CD14-positive monocyte (primary cell): ENCODE data around the gene GNAS. TPM values are rescaled to one million over a fixed set of nuclear protein-coding genes. Genes with fewer than 3 reads are reported as not detected.

Source experiments
- DNase-seq, 3 donors: peaks; one replicate each; pipeline ENCODE4 v3.0.0-alpha.2; 2011 to 2022
- H2AFZ ChIP-seq: 2 replicates; pipeline ENCODE4 v1.6.0; 2012; ENCODE audit warnings: mild to moderate bottlenecking, low read depth, low read length, inconsistent platforms; ENCODE audit not compliant: insufficient read depth, poor library complexity, severe bottlenecking
- H3K27ac ChIP-seq, 2 donors: 1 replicate in 1 of 2; 2 replicates in 1 of 2; pipeline ENCODE4 v1.5.1; 2012 to 2013; ENCODE audit warnings: low read length in 2 of 2, control low read depth in 1 of 2, inconsistent platforms in 1 of 2, low read depth in 1 of 2, mild to moderate bottlenecking in 1 of 2
- H3K27me3 ChIP-seq, 2 donors: one replicate each; pipeline versions ENCODE4 v1.6.0 to v1.6.1; 2011 to 2013; ENCODE audit warnings: low read length in 2 of 2; ENCODE audit not compliant: control insufficient read depth in 2 of 2, insufficient read depth in 2 of 2
- H3K36me3 ChIP-seq, 2 donors: replicated peaks in 1 of 2; 1 replicate in 1 of 2; 2 replicates in 1 of 2; pipeline versions ENCODE4 v1.5.1 to v1.6.1; 2012 to 2013; ENCODE audit warnings: low read length in 2 of 2, control low read depth in 1 of 2, inconsistent platforms in 1 of 2, mild to moderate bottlenecking in 1 of 2; ENCODE audit not compliant: insufficient read depth in 2 of 2, control insufficient read depth in 1 of 2
- H3K4me1 ChIP-seq, 2 donors: 1 replicate in 1 of 2; 2 replicates in 1 of 2; pipeline versions ENCODE4 v1.5.1 to v1.6.1; 2012 to 2013; ENCODE audit warnings: low read length in 2 of 2, control low read depth in 1 of 2, inconsistent platforms in 1 of 2, mild to moderate bottlenecking in 1 of 2, moderate library complexity in 1 of 2; ENCODE audit not compliant: insufficient read depth in 2 of 2, control insufficient read depth in 1 of 2
- H3K4me2 ChIP-seq: replicated peaks from 2 replicates; pipeline ENCODE3; 2012; ENCODE audit warnings: low read length, moderate library complexity, mild to moderate bottlenecking; ENCODE audit not compliant: poor library complexity, severe bottlenecking; ENCODE audit errors: extremely low read depth
- H3K4me3 ChIP-seq, 3 experiments: fragments of 200-600 bp in 1 of 3; sonication (generic) in 1 of 3; replicated peaks in 1 of 3; 1 replicate in 2 of 3; 2 replicates in 1 of 3; pipeline ENCODE4 v1.5.1; 2011 to 2013; ENCODE audit warnings: low read length in 3 of 3, mild to moderate bottlenecking in 3 of 3, control low read depth in 2 of 3, low read depth in 2 of 3, inconsistent platforms in 1 of 3, moderate library complexity in 1 of 3
- H3K79me2 ChIP-seq: 2 replicates; pipeline ENCODE4 v1.6.0; 2012; ENCODE audit warnings: mild to moderate bottlenecking, control low read depth, inconsistent platforms, low read length, moderate library complexity; ENCODE audit not compliant: insufficient read depth
- H3K9ac ChIP-seq: 2 replicates; pipeline ENCODE4 v1.6.0; 2017; ENCODE audit warnings: low read length, mild to moderate bottlenecking; ENCODE audit not compliant: insufficient read depth, poor library complexity, severe bottlenecking
- H3K9me3 ChIP-seq, 2 donors: replicated peaks in 1 of 2; 1 replicate in 1 of 2; 2 replicates in 1 of 2; pipeline versions ENCODE4 v1.5.1 to v1.6.1; 2012 to 2013; ENCODE audit warnings: low read length in 2 of 2, control low read depth in 1 of 2; ENCODE audit not compliant: control insufficient read depth in 1 of 2, insufficient read depth in 1 of 2
- H4K20me1 ChIP-seq: 2 replicates; pipeline ENCODE4 v1.6.0; 2012; ENCODE audit warnings: mild to moderate bottlenecking, low read length, control low read depth, moderate library complexity; ENCODE audit not compliant: insufficient read depth
- H3K27ac Mint-ChIP-seq, 7 donors: one replicate each; pipeline ENCODE4 v1.8.0; 2020; ENCODE audit warnings: mild to moderate bottlenecking in 7 of 7, mixed read lengths in 7 of 7, moderate library complexity in 6 of 7, inconsistent platforms in 2 of 7
- H3K27me3 Mint-ChIP-seq, 3 donors: one replicate each; pipeline ENCODE4 v1.8.0; 2021 to 2022; ENCODE audit warnings: low read depth in 3 of 3, mild to moderate bottlenecking in 3 of 3, mixed read lengths in 3 of 3, moderate library complexity in 3 of 3, inconsistent platforms in 1 of 3
- H3K36me3 Mint-ChIP-seq, 2 donors: one replicate each; pipeline ENCODE4 v1.8.0; 2020; ENCODE audit warnings: mixed read lengths in 2 of 2, inconsistent platforms in 1 of 2, mild to moderate bottlenecking in 1 of 2
- H3K4me1 Mint-ChIP-seq: one replicate; pipeline ENCODE4 v1.8.0; 2020; ENCODE audit warnings: mild to moderate bottlenecking, mixed read lengths
- H3K4me3 Mint-ChIP-seq, 2 donors: one replicate each; pipeline ENCODE4 v1.8.0; 2020; ENCODE audit warnings: mild to moderate bottlenecking in 2 of 2, mixed read lengths in 2 of 2, moderate library complexity in 1 of 2
- H3K9me3 Mint-ChIP-seq, 7 donors: one replicate each; pipeline ENCODE4 v1.8.0; 2020 to 2022; ENCODE audit warnings: mixed read lengths in 7 of 7, mild to moderate bottlenecking in 6 of 7, moderate library complexity in 6 of 7, inconsistent platforms in 2 of 7
- CTCF ChIP-seq: fragments of 200-600 bp; IDR thresholded peaks from one replicate; pipeline ENCODE4 v1.8.0; 2022; ENCODE audit warnings: antibody characterized with exemption, mild to moderate bottlenecking
- WGBS: methylation state at CpG from one replicate; pipeline ENCODE4 v1.1.5; 2013; ENCODE audit warnings: missing lambda C conversion rate; ENCODE audit not compliant: insufficient coverage; 5-methylcytosine and 5-hydroxymethylcytosine counted together
- intact Hi-C, 2 donors: fragments of 100-400 bp; cut with micrococcal nuclease; formaldehyde crosslinking; loops; one replicate each; pipeline versions ENCODE4 v1.15.0 to v1.15.1; 2023
- polyA plus RNA-seq, 3 donors: library from polyadenylated mRNA; depleted of rRNA in 1 of 3; unstranded in 2 of 3; stranded (reverse) in 1 of 3; fragments of 300-500 nt in 2 of 3; fragments of >200 nt in 1 of 3; fragmentation: Illumina TruSeq in 2 of 3; gene quantifications; 1 replicate in 2 of 3; 2 replicates in 1 of 3; pipeline ENCODE4 v1.2.3, GENCODE V29; 2012 to 2021

The GNAS gene
- polyA plus RNA-seq, 3 donors, result 109 to 1,105 (median 124) TPM

DNA sequence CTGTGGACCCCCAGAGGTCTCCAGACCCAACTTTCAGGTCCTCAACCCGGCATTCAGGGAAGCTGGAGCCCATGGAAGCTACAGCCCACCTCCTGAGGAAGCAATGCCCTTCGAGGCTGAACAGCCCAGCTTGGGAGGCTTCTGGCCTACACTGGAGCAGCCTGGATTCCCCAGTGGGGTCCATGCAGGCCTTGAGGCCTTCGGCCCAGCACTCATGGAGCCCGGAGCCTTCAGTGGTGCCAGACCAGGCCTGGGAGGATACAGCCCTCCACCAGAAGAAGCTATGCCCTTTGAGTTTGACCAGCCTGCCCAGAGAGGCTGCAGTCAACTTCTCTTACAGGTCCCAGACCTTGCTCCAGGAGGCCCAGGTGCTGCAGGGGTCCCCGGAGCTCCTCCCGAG lies 950 bp downstream of the GNAS start:
- H3K4me1 ChIP-seq, result no peaks in the 10 kb centered on the region

DNA sequence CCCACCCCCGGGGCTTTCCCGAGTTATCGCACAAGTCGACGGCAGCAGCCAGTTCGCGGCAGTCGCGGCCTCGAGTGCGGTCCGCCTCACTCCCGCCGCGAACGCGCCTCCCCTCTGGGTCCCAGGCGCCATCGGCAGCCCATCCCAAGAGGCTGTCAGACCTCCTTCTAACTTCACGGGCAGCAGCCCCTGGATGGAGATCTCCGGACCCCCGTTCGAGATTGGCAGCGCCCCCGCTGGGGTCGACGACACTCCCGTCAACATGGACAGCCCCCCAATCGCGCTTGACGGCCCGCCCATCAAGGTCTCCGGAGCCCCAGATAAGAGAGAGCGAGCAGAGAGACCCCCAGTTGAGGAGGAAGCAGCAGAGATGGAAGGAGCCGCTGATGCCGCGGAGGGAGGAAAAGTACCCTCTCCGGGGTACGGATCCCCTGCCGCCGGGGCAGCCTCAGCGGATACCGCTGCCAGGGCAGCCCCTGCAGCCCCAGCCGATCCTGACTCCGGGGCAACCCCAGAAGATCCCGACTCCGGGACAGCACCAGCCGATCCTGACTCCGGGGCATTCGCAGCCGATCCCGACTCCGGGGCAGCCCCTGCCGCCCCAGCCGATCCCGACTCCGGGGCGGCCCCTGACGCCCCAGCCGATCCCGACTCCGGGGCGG lies 1.6 kb downstream of the GNAS start:
- Histone ChIP-seq H3K36me3 (no peaks in the 10 kb centered on the region), H4K20me1 (no peaks in the 10 kb centered on the region), H3K4me2 (no peak overlapping the region), H2AFZ (no peak overlapping the region), H3K9ac (no peak overlapping the region), H3K79me2 (no peaks in the 10 kb centered on the region), H3K4me3 (no peak overlapping the region), H3K4me1 (no peaks in the 10 kb centered on the region), H3K27me3 (peaks cover 36 to 97% of the 10 kb centered on the region in 2 donors), H3K9me3 (peaks cover 47 to 49% of the 10 kb centered on the region in 2 donors), H3K27ac (no peak overlapping the region)
- WGBS, result 31% methylated on average over 62 of the region's 63 CpGs
- DNase-seq, result no peak
- H3K27ac Mint-ChIP-seq, result no peak overlapping the region
- H3K4me1 Mint-ChIP-seq, result peaks cover 11% of the 10 kb centered on the region
- H3K36me3 Mint-ChIP-seq, result peaks cover 0 to 4% of the 10 kb centered on the region in 2 donors
- no peak for TF ChIP-seq CTCF
- peak overlapping the region in 1 of 2 donors; percentile 71 for H3K4me3 Mint-ChIP-seq
- peaks cover 87 to 99% (median 94%) of the 10 kb centered on the region in 3 donors for H3K27me3 Mint-ChIP-seq
- H3K9me3 Mint-ChIP-seq, result peaks cover 10 to 47% (median 30%) of the 10 kb centered on the region in 7 donors
- intact Hi-C loops, result loop anchor here in 1 of 2 donors (10.0 kb wide), 1 partner anchor 209 kb away; no protein-coding TSS in a partner anchor

More for the DNA sequence above, 950 bp downstream of the GNAS start:
- H4K20me1 ChIP-seq, result no peaks in the 10 kb centered on the region
- H3K79me2 ChIP-seq, result no peaks in the 10 kb centered on the region
- H3K4me3 Mint-ChIP-seq, result no peak overlapping the region
- H3K36me3 ChIP-seq, result no peaks in the 10 kb centered on the region
- peaks cover 88 to 99% (median 94%) of the 10 kb centered on the region in 3 donors for H3K27me3 Mint-ChIP-seq
- no peak overlapping the region for H2AFZ ChIP-seq
- peaks cover 10 to 47% (median 30%) of the 10 kb centered on the region in 7 donors for H3K9me3 Mint-ChIP-seq
- no peak overlapping the region for H3K4me2 ChIP-seq
- no peak for TF ChIP-seq CTCF
- peaks cover 47 to 49% of the 10 kb centered on the region in 2 donors for H3K9me3 ChIP-seq
- peaks cover 33 to 97% of the 10 kb centered on the region in 2 donors for H3K27me3 ChIP-seq
- intact Hi-C loops, result loop anchor here in 1 of 2 donors (10.0 kb wide), 1 partner anchor 209 kb away; no protein-coding TSS in a partner anchor
- H3K27ac ChIP-seq, result no peak overlapping the region
- peaks cover 0 to 4% of the 10 kb centered on the region in 2 donors for H3K36me3 Mint-ChIP-seq
- 74% methylated on average over 6 of the region's 6 CpGs for WGBS
- DNase-seq, result no peak
- H3K27ac Mint-ChIP-seq, result no peak overlapping the region
- no peak overlapping the region for H3K4me3 ChIP-seq
- no peak overlapping the region for H3K9ac ChIP-seq
- peaks cover 13% of the 10 kb centered on the region for H3K4me1 Mint-ChIP-seq
